Cardiac fibroblast (primary cell): ENCODE measurements around the gene ERGIC1.

Experiments used
- DNase-seq, 2 donors: peaks; one replicate each; pipeline versions ENCODE4 v3.0.0 to v3.0.0-alpha.2; 2010; ENCODE audit warnings: low read depth in 2 of 2
- H3K4me3 ChIP-seq, 2 donors: replicated peaks in 1 of 2; 1 replicate in 1 of 2; 2 replicates in 1 of 2; pipeline ENCODE4 v1.5.1; 2011; ENCODE audit warnings: low read depth in 2 of 2, low read length in 2 of 2, mild to moderate bottlenecking in 2 of 2, moderate library complexity in 1 of 2
- CTCF ChIP-seq: IDR thresholded peaks from one replicate; pipeline ENCODE4 v1.5.1; 2011; ENCODE audit warnings: low read depth, mild to moderate bottlenecking, low read length, inconsistent platforms

Gene ERGIC1

GRCh38 chr5:173001229-173001841 is 167.3 kb downstream of the ERGIC1 start:
- H3K4me3 ChIP-seq = no peak overlapping the region
- no peak for DNase-seq
- TF ChIP-seq CTCF = no peak
